GM18511 (cell line): ENCODE data around the gene BMPER.

Source experiments
- ATAC-seq: cut with Tn5 transposase; IDR thresholded peaks from one replicate; pipeline ENCODE4 v1.9.1; 2021; ENCODE audit warnings: mild to moderate bottlenecking, moderate library complexity; ENCODE audit not compliant: unreplicated experiment

The BMPER gene

DNA sequence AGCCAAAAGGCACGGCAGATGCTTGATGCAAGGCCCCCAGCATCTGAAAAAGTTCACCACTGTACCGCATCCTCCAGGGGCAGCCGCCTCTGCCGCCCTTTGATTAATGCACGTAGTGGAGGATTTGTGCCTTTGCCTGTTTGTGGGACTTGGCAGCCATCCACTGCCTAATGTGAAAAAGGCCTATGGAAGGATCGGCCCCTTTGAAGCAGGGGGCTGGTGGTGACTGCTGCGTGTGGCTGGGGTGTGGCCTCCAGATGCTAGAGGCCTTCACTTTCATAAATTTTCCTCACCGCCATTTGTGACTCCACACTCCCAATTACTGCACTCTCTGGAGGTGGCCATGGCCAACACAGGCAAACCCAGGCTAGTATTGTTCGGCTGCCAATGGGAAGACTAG, 226.0 kb downstream of the BMPER start:
- no peak for ATAC-seq

- ATAC-seq, result no peak
These were observed 228.1 kb downstream of the BMPER start for GRCh38 chr7:34133356-34133982.

GRCh38 chr7:34133983-34134782, 228.8 kb downstream of the BMPER start:
- peak; percentile 70 for ATAC-seq

DNA sequence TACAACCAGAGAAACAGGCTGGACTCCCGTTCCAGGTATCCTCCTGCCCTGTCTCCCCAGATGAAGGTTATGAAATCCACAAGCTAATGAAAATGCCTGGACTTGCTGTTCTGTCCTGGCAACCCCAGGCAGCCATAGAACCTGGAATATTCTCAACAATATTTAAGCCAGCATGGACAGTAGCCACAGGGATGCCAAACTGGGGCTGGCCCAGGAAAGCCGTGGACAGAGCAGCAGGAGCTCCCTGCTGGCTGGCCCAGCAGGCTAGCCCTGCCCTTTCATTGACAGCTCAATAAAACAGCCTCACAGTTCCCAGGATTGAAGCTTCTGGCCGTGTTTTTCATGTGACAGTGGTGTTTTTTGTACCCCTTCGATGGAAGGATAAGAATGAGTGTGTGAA, 230.6 kb downstream of the BMPER start:
- ATAC-seq, result no peak

DNA sequence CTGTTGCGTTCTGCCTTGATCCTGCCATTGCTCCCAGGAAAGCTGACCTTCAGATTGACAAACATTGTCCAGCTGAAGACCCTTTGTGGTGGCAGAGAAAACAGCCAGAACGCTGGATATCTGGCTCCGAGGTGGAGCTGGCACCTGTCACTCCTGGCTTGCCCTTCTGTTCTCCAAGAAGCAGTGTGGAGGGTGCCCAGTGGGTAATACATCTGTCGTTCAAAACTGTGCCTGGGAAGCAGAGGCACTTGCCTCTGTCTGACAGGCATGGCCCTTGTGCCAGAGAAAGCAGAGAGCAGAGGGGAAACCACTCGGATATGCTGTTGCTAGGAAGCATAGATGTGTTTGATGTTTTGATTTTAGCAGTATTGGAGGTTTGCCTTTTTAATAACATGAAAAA, 231.4 kb downstream of the BMPER start:
- no peak for ATAC-seq

GRCh38 chr7:34137176-34137575, 231.8 kb downstream of the BMPER start:
- no peak for ATAC-seq

DNA sequence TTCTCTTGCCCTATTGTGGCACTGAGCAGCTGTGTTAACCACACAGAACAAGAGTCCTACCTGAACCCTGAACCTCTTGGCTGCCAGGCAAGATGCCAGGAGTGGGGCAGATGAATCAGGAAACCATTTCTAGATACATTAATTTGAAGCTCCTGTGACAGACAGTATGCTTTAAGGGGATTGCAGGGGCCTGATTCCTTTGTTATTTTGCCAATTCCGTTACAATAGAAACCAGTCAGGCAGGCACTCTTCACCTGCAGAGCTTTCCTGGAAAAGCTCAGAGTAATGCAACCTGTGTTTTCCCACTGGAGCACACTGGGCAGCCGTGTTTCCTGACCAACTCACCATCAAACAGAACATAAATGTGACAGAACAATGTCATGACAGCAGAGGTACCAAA, 233.1 kb downstream of the BMPER start:
- no peak for ATAC-seq

DNA sequence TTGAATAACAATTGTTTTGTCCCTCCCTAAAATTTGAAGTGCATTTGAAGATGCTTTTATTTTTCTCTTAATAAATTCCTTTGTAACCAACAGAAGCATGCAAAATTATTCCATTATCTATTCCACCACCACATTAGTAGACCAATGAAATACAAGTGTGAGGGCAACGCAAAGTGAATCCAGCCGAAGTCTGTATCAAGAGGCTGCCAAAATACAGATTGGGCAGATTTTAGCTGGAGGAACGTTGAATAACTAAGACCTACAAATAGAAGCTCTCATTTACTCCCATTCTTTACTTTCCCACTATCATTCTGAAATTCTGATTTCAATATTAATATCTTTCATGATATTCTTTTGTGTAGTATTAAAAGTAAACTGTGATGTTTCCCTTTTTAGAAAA, 233.7 kb downstream of the BMPER start:
- no peak for ATAC-seq

DNA sequence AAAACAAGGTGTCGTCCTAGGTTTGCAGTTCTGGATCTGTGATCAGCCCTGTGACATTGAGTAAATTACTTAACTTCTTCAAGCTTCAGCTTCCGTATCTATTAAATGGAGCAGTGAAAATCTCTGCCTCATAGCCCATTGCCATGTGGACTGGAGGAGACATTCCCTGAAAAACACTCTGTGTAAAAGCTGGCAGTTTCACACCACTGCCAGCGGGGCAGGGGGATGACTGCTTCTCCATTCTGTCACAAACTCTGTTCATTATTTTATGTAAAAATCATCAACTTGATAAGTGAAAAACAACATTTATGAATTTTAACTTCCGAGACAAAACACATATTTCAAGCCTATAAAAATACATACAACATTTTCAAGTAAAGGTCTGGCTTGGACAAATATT, 234.7 kb downstream of the BMPER start:
- no peak for ATAC-seq

DNA sequence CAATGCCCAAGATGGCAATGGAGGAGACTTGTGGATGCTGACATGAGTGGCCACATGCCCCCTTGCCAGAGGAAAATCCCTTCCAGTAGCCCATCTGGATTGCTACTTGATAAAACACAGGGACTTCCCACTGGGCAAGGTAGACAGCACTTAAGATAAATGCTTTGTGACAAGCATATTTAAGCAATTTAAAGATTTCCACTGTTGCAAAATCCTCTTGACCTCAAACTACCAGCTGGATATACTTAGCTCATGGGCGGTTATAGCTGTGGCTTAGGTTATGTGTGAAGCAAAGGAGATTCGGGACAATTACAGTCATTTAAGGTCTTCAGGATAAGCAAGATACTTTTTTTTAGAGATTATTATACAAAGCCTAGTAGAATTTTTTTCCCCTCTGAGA, 238.1 kb downstream of the BMPER start:
- no peak for ATAC-seq

DNA sequence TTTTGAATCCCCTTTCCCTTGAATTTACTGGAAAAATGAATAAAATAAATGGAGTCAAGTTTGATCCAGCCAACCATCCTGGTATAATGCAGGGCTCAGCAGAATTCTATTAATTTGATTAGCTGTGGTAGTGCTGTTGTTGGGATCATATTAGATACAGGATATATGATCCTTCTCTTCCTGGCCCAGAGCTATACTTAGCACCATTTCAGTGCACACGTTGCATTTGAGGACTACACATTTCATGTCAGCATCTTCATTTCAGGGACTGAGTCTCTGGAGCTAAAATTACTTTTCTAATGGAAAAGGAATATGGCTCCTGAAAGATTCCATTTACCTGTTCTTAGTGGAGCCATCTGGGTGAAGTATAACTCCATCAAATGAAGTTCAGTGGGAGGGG, 240.3 kb downstream of the BMPER start:
- no peak for ATAC-seq

DNA sequence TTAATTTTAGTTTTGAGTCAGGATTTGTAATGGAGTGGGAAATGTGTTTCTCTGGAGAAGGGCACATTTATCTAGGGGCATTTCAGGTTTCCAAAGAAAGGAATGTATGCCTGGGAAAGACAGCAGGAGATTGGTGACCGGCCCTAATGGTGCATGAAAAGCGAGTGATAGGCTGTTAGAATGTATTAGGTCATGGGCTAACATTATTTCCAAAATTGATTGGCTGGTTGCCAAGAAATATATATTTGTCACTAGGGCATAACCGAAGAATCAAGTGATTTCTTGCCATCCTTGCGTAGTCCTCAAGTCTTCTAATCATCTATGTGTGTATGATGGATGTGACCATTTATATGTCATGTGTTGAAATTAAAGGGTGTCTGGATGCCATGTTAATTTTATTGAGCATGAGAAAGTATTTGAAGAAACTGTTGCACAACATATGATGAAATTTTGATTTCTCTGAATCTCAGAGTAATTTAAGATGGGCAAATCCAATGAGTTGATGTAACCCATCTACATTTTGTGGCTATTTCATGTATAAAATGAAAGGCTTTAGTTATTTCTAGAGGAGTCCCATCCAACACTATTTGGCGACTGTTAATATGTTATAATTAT, 248.4 kb downstream of the BMPER start:
- no peak for ATAC-seq

DNA sequence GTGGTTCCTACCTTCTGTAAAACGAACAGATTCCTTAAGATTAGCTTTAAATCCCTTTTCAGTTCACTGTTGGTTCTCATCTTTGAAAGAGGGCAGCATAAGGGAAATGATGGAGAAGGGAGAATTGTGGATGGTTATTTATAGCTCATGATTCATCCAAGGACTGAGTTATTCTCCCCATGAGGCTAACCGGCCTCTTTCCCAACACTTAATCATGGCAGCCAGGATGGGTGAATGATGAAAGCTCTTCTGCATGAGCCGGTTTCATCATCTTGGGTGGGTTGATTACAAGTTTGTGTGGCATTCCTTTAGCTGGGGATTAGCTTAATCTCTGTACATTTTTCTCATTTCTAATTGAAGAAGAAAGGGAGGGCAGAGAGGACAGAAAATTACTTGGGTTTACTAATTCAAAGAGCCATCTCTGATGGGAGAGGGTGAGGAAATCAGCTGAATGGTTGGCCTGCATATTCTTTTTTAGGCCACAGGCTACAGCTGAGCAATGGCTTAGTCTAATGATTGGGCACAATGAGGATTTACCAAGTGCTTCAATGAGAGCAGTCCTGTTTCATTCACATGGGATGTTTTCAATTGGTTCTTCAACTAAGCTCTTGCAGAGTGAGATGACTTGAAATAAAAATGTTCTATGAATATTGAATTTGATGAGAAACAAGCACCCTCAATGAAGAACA, 250.0 kb downstream of the BMPER start:
- ATAC-seq, result no peak

GRCh38 chr7:34156336-34156735, 251.0 kb downstream of the BMPER start:
- no peak for ATAC-seq

DNA sequence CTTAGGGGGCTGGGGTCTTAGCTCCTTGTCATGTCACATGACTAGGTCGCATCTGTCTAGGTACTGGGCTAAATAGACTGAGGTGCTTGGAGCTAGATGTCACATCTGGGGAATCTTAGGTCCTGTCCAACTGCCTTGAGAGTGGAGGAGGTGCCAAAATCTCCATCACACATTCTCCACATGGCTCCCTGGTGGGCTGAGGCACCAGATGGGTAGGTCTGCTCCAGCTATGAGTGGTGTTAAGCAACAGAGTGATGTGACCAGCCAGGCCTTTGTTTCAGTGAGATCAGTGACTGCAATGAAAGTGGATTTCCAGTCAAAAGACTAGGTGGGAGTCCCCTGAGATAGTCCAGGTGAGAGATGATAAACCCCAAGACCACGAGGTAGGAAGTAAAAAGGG, 251.8 kb downstream of the BMPER start:
- ATAC-seq, result no peak

DNA sequence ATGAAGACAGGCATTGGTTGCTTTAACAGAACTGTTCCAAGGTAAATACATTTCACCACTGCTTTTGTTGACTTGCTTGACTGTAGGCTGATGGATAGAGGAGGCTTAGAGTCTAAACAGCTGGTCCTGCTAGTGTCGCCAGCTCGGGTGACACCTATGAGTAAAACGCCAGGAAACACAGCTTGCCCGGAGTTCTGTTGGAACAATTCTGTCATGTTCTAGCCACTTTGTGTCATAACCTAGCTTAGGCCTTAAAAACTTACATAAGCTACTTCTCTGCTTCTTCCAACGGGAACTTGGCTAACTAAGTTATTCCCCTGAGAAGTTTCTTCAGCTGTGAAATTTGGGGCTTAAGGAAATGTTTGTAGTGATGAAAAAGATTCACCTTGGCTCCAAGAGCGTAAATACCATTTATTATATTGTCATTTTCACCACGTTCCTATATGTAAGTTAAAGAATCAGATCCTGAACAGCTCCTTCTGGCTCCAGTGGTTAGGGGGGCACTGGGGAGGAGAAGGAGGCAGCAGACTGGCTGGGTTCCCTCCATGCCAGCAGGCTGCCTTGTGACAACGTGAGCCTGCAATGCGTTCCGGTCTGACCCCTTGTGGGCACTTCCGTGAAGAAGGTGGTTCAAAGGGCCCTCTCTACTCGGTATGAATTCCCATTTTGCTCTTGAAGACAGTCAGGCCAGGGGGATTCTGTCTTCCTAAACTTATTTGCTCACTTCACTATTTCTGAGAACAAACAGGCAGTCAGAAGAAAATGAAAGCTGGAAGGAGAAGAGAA, 253.2 kb downstream of the BMPER start:
- ATAC-seq, result no peak

- no peak for ATAC-seq
These were observed 255.0 kb downstream of the BMPER start for GRCh38 chr7:34160261-34160752.

- ATAC-seq, result no peak
These were observed 256.8 kb downstream of the BMPER start for GRCh38 chr7:34162027-34162565.

DNA sequence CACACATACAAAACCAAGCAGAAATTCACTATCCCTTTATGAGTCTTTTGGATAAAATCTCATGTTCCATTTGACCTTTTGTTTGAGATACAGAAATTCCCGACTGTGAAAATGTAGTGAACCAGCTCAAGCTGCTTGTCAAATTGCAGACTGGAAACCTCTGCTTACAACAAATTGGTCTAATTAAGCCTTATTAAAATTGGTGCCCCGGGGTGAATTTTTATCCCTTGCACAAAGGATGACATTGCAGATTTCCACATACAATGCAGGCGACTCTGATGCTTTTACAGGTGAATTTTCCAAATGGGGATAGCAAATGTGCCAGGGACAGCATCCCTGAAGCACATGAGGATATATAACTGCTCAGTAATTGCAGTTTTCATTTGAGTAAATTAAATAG, 257.3 kb downstream of the BMPER start:
- ATAC-seq, result no peak

- no peak for ATAC-seq
These were observed 258.6 kb downstream of the BMPER start for GRCh38 chr7:34163956-34164355.
